ENCODE data around the gene SLC4A9.
A peak's percentile ranks its signal among the peaks of the same experiment; 100 is the strongest.

Gene SLC4A9, protein sequence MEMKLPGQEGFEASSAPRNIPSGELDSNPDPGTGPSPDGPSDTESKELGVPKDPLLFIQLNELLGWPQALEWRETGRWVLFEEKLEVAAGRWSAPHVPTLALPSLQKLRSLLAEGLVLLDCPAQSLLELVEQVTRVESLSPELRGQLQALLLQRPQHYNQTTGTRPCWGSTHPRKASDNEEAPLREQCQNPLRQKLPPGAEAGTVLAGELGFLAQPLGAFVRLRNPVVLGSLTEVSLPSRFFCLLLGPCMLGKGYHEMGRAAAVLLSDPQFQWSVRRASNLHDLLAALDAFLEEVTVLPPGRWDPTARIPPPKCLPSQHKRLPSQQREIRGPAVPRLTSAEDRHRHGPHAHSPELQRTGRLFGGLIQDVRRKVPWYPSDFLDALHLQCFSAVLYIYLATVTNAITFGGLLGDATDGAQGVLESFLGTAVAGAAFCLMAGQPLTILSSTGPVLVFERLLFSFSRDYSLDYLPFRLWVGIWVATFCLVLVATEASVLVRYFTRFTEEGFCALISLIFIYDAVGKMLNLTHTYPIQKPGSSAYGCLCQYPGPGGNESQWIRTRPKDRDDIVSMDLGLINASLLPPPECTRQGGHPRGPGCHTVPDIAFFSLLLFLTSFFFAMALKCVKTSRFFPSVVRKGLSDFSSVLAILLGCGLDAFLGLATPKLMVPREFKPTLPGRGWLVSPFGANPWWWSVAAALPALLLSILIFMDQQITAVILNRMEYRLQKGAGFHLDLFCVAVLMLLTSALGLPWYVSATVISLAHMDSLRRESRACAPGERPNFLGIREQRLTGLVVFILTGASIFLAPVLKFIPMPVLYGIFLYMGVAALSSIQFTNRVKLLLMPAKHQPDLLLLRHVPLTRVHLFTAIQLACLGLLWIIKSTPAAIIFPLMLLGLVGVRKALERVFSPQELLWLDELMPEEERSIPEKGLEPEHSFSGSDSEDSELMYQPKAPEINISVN

DNA sequence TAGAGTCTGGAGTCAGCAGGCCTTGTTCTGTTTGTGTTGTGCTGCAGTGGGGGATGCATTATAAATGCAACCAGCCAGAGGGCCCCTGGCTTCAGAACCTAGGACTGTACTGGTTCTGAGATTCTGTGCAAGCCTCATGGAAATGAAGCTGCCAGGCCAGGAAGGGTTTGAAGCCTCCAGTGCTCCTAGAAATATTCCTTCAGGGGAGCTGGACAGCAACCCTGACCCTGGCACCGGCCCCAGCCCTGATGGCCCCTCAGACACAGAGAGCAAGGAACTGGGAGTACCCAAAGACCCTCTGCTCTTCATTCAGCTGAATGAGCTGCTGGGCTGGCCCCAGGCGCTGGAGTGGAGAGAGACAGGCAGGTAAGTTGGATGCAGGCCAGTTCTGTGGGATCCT is at the start of gene SLC4A9:
Gene SLC4A9 (plus strand): TSS at position 94 of the 400 bp plus-strand sequence. CDS start 43 bp downstream, at position 137.
- DNase-seq = no peak

DNA sequence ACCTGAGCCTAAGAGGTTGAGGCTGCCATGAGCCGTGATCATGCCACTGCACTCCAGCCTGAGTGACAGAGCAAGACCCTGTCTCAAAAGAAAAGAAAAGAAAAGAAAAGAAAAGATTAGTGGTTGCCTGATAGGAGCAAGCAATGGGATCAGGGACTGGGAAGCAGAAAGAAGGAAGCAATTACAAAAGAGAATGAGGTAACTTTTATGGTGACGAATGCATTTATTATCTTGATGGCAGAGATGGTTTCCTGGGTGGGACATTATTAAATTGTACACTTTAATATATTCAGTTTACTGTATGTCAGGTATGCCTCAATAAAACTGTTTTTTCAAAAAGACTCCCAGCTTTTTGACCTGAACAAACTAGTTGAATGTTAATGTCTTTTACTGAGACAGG is 49.6 kb upstream of the SLC4A9 start:
- no peak for DNase-seq

DNA sequence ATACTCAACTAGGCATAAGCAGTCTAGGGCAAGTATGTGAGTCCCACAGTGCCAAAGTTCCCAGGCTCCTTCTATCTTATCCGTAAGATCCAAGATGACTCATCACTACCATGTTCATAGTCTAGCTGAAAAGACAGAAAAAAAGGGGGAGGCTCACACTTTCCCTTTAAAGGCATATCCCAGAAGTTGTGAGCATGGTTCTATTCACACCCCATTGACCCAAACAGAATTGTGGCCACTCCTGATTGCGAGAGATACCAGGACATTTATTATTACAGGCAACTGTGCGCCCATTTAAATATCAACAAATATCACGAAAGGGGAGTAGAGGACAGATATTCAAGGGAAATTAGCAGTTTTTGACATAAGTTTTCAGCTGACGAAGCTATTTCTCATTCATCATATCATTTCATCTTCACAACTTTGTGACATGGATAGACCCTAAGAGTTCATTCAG is 49.0 kb upstream of the SLC4A9 start:
- no peak for DNase-seq

DNA sequence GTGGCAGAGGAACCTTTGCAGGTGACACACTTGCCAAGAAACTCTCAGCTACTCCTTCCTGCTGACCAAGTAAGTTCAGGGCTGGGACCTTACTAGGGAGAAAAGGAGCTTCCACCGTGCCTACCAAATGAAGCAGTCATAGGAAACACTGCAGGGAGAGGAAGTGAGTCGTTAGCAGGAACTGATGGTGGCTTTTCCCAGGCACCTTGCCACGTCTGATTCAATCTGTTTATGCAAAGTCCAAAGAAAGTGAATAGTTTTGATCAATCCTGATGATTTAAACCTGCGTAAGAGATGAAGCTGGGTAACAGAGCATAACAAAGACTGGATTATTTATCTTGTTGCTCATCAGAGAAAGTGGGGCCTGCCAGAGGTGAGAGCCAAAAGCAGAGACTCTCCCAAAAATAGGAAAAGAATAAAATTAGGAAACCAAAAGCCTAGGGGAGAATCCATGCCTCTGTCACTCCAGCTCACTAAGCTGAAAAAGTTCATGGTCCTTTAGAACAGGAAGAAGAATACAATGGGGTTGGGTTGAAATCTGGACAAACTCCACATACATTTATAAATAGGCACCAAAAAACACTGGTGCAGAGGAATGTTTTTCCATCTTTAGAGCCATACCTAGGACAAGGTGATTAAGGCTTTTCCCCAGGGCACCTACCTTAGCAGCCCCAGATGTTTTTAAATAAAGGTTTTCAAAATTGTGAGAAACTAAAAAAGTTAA is 47.8 kb upstream of the SLC4A9 start:
- DNase-seq = no peak

DNA sequence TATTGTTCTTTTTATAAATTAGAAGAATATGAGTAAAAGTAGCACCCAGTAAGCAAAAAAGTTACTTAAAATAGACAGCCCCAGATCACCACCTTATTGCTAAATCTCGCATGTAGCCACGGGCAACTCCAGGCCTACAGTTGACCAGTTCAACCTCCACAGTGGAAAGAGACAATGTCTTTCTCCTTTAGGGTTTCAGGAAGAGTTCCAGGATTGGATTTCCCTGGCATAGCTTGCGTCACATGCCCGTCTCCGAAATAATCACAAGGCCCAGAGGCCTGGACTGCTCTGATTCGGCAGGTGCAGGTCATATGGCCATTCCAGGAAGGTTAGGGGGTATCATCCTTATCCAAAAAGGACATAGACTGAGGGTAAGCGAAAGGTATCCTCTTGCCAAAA is 47.2 kb upstream of the SLC4A9 start:
- DNase-seq = no peak

DNA sequence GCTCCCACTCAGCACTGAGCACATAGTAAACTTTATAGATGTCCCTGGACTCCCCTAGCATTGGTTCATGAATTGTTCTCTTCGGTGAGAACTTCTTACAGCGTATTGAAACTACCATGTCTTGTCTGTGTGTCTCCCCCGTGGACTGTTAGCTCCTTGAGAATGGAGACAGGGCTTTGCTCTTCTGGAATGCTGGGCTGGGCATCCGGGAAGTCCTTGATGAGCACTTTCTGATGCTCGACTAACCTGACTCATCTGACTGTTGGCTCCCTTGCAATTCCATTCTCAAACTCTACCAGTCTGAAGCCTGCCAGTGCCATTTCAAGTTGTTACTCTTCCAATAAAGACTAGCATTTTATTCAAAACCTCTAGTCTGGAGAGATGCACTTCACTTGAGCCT is 42.1 kb upstream of the SLC4A9 start:
- no peak for DNase-seq

DNA sequence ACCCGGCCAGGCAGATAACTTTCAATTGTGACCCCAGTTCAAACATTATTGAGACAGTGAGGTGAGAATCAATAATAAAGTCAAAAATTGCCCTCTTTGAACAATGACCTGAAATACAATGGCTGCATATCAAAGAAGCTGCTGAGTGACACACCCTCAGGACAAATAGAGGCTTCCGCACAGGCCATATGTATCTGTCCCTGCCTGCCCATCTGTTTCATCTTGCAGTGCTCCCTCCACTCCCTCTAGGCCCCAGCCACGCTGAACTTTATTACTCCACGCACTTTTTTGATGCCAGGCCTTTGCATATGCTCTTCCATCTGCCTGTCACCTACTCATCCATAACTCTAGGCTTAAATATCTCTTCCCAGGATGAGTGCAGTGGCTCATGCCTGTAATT is 41.2 kb upstream of the SLC4A9 start:
- DNase-seq = no peak

DNA sequence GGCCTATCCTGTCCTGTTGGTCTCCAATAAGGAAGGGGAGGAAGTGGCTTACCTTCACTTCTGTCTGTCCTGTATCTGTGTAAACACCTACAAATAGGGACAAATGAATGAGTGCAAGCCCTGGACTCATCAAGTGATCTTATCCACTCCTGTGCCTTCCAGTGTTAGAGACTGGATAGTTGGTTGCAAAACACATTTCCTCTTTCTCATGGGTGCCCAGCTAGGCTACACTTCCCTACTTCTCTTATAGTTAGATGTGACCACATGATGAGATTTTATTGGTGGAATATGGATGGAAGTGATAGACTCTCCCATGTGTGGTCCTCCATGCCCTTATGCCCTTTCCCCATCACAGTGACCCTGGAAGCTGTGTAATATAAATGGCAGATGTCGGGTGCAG is 40.2 kb upstream of the SLC4A9 start:
- no peak for DNase-seq

DNA sequence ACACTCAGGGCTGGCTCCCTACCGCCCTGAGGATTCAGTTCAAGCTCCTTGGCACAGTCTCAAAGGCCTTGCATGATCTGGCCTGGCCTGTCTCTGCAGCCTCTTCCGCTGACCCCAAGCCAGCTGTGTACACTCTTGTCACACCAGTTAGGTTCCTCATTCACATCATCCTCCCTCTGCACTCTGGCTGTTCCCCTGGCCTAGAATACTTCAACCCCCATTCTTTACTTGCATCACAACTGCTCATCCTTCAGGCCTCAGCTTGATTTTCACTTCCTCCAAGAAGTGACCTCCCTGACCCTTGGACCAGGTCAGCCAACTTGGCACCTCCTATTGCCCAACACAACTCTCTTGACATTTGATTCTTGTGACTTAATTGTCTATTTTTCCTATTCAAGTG is 38.2 kb upstream of the SLC4A9 start:
- no peak for DNase-seq

DNA sequence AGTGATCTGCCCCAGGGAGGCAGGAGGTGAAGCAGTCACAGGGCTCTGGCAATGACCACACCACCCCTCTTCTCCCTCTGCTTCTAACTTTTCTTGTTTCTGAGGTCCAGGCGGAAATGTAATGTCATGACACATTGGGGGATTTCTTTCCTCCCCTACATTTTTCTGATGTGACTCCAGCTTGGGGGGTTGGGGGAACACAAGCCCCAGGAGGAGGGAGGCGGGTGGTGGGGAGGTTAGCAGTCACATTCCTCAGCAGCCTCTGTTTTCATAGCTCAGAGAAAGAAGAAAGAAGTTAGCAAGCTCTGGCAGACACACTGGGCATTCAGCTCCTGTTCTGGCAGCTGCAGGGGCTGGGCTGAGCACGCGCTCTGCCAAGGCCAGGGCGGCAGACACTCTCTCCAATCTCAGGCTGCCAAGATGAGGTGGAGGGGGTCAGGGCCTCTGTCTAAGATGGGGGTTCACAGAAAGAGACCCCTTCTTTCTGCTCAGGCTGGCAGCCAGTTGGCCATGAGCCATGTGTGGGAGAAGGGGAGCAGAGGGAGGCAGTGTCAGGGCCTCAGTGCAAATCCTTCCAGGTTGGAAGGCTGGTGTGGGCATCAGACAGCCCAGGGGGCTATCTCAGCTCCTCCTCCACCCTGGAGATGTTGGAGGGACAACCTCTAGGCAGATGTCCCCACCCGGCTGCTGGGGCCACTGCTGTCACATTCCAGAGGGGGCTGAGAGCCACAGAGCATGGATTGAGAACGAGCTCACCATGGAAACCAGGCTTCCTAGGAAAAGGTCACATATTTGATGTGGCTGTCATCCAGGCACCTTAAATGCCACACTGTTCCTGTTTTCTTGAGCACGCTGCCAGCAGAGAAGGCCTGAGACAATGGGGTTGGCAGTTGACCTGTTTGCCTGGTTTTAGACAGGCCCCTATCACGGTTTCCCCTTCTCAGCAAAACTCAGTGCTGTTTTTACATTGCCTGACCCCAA is 37.0 kb upstream of the SLC4A9 start:
- peak; percentile 96 for DNase-seq

DNA sequence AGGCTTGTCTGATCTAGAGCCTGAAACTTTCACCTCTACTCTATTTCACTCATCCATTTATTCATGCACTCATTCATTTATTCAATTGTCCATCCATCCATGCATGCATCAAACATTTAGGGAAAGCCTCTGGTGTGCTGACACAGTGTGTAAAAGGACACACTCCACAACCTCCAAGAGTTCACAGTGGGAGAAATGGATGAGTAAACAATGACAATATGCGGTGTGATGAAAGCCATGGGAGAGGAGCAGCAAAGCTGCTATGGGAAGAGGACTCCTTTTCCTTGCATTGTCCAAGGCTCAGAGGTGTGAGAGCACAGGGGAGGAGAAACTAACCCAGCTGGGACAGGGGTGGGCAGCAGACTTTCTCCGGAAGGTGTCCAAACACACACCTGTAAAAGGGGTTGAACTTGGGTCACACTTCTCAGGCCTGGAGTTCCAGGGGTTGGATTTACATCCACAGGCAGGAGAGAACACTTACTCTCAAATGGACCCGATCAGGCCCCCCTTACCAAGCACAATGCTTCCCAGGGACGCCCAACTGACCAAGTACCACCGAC is 35.9 kb upstream of the SLC4A9 start:
- DNase-seq = no peak

DNA sequence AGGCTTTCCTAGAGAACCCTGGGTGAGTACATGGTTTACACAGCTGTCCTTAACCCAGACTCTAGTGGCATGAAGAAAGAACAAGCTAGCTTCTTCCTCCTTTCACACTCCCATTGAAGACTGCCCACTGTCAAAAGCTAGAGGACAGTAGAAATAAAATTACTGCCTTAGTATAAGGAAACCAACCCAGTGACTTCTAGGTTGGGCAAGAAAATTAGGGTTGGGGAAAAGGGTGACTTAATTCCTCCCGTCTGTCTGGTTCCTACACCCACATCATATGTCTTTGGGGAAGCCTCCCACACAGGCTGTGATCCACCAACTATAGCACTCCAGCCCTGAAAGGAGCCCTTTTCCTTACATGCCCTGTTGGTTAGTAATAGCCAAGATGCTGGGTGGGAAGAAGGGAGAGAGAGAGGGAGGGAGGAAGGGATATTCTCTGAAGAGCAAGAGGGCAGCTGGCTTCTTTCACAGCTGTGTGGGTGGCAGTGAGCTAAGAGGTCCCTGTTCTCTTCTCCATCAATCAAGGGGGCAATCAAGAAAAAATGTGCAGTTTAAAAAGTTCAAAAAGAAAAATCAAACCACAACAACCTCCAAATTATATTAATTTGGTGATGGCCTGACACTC is 35.3 kb upstream of the SLC4A9 start:
- no peak for DNase-seq

DNA sequence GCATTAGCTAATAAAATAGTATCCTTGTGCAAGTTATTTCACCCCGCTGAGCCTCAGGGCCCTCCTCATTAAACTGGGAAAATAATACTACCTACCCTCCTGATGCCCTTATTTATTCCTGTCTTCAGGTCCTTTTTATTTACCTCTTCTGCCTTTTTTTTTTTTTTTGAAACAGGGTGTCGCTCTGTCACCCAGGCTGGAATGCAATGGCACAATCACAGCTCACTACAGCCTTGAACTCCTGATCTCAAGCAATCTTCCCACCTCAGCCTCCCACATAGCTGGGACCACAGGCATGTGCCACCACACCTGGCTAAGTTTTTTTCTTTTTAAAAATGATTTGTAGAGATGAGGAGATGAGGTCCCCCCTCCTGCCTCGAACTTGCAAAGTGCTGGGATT is 34.5 kb upstream of the SLC4A9 start:
- no peak for DNase-seq

DNA sequence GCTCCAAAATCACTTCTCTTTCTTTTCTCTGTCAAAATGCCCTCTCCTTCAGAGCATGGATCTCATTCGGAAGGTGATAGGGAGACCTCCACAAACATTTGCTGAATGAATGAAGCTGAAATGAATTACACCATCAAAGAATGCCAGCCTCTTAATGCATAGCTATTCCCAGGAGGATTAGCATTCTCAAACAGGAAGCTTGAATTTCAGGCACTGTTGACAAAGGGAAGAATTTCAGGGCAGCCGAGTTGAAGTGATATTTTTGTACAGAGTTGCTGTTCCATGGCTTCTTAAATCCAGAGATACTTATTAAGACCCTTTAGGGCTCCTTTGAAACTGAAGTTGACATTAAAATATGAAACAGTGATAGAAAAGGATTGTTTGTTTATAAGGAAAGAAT is 32.4 kb upstream of the SLC4A9 start:
- no peak for DNase-seq

DNA sequence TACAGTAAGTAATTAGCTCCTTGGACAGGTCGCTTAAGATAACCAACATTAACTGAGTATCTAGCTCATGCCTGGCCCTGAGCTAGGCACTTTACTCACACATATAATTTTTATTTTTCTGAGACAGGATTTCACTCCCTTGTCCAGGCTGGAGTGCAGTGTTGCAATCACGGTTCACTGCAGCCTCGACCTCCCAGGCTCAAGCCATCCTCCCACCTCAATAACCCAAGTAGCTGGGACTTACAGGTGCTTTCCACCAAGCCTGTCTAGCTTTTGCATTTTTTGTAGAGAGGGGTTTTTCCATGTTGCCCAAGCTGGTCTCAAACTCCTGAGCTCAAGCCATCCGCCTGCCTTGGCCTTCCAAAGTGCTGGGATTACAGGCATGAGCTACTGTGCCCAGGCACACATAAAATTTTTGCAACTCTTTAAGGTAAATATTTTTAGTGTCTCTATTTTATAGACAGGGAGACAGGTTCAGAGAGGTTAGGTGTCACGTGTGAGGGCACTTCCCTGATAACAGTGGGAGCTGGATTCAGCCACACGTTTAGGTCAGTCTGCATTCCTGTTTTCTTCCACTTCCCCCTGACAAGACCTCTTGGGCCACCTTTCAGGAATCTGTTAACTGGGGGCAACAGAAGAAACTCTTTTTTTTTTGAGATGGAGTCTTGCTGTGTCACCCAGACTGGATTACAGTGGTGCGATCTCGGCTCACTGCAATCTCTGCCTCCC is 31.8 kb upstream of the SLC4A9 start:
- DNase-seq = no peak

DNA sequence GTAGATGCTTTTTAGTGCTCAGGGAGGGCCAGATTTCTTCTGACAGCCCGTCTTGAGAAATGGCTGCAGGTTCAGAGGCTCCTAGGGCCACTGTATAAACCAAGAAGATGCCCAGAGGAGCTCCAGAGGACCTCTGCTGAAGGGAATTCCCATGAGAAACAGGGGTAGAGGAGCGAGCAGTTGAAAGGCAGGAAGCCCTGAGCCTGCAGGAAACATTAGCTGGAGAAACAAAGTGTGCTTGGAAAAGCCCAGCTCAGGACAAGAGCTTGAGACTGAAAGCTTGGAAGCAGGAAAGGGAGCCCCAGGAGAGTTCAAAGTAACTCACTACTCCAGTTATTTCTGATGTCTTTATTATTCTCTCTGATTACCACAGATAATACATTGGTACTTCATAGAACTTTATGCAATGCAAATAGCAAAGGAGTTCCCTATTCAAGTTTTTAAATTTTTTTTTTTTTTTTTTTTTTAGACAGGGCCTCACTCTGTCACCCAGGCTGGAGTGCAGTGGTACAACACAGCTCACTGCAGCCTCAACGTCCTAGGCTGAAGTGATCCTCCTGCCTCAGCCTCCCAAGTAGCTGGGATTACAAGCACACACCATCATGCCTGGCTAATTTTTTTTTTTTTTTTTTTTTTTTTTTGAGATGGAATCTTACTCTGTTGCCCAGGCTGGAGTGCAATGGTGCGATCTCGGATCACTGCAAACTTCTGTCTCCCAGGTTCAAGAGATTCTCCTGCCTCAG is 30.1 kb upstream of the SLC4A9 start:
- no peak for DNase-seq

DNA sequence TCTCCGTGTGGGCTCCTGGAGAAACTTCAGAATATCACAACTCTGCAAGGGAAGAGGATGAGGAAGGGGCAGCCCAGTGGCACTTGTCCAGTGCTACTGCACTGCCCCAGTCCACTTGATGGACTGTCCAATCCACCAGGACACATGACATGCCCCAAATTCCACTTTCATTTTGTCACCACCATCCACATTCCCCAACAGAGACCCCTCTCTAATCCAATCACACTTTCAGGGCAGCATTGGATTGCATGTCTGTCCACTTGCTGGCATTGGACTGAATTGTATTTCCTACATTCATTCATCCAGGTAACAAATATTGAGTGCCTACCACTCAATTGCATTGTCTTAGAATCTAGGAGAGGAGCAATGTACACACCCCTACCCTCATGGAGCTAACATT is 28.4 kb upstream of the SLC4A9 start:
- DNase-seq = no peak

DNA sequence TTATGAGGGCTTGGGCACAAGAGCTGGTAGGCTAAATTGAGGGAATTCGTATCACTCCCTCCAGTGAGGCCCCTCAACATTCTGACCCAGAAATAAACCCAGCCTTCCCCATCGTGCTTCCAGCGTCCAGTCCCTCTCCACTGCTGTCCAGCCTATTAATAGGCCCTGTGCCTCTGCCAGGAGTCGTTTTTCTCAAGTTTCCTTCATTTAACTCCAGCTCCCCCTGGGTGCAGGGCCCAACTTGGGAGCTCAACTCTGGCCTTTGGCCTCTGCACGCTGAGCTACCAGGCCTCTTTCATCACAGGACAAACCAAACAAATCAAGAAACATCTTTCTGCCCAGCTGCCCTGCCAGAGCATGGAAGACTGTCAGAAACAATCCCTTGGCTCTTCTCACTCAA is 23.6 kb upstream of the SLC4A9 start:
- DNase-seq = no peak

DNA sequence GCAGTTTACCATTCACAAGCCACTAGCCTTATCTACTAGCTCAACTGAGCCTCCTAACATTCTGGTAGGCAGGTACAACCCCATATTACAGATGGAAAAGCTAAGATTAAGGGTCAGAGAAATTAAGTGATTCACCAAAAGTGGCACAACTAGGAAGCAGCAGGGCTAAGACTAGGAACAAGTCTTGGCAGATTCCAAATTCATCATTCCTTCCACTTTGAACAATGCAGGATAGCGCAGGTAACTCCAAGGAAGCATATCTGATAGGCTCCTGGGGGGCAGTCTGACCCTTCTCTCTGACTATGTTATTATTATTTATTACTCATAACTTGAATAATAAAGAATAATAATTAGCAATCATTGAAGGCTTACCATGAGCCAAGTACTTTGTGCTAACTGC is 22.1 kb upstream of the SLC4A9 start:
- no peak for DNase-seq

DNA sequence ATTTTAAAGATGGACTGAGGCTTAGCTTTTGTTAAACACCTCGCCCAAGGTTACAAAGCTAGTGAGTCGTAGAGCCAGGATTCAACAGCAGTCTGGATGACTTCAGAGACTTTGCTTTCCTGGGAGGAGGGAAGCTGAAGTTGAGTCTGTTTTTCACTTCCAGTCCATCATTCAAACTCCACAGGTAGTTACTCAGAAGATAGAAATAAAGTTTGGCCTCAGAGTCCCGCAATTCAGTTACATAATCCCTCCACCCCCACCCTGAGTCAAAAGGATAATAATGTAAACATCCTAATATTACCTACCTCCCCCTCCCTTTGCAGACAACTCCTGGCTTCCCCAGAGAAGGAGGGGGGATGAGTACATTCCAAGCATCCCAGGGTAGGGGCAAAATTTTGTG is 21.7 kb upstream of the SLC4A9 start:
- no peak for DNase-seq

Measured in NCI-H2029 (cell line).